SH-SY5Y (cell line): ENCODE data around the gene PCSK5.

Experiments used
- GATA2 ChIP-seq: IDR thresholded peaks from 2 replicates; pipeline ENCODE4 v1.6.1; 2011; ENCODE audit warnings: mild to moderate bottlenecking, low read depth, low read length
- GATA3 ChIP-seq: IDR thresholded peaks from 2 replicates; pipeline ENCODE4 v1.6.1; 2011; ENCODE audit warnings: low read depth, mild to moderate bottlenecking, low read length, moderate library complexity

Gene PCSK5

DNA sequence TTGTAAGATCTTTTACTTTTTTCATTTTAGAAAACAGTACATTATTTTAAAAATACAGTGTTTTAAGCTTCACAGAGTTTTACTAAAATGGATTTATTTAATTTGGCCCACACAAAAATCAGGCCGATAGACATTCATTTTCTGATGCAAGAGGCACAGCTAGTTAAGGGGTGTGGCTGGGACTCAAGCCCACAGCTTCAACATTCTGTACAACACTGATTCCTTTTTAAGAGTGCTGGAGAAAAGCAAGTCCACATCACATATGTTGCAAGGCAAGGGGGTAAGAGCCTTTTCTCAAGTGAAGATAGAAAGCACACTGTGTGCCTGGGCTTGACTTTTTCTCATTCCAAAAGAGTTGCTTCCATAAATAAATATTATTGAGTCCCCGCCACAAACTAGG, 307.9 kb downstream of the PCSK5 start:
- TF ChIP-seq GATA3: no peak
- TF ChIP-seq GATA2: no peak

DNA sequence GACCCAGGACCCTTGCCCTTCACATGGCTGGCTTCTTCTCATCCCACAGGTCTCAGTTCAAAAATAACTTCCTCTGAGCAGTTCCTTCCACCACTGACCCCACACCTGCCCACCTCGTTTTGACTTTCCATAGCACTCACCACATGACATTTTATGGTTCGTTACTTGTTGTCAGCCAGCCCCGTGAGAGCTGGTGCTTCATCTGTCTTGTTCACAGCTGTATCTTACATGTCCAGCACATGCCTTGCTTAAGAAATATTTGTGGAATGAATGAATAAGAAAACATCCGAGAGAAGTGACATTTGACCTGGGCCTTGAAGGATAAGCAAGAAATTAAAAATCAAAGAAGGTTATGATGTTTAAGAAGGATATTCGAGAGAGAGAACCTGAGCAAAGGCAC, 309.8 kb downstream of the PCSK5 start:
- TF ChIP-seq GATA2: no peak
- no peak for TF ChIP-seq GATA3

DNA sequence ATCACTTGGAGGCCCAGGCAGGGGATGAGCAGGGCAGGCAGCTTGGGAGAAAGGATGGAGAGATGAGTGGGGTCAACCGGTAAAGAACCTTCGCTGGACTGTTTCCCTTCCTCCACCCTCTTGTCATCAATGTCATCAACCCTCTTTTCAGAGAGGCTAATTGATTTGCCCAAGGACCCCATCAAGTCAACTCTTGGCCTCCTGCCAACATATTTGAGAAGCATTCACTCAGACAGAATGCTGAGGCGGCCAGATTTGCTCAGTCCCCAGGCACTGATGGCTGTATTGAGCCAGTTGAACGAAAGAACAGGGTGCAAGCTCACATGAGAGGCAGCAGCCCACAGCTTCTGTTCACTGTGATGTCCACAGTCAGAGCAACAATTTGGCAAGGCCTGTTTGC, 310.3 kb downstream of the PCSK5 start:
- no peak for TF ChIP-seq GATA2
- no peak for TF ChIP-seq GATA3

DNA sequence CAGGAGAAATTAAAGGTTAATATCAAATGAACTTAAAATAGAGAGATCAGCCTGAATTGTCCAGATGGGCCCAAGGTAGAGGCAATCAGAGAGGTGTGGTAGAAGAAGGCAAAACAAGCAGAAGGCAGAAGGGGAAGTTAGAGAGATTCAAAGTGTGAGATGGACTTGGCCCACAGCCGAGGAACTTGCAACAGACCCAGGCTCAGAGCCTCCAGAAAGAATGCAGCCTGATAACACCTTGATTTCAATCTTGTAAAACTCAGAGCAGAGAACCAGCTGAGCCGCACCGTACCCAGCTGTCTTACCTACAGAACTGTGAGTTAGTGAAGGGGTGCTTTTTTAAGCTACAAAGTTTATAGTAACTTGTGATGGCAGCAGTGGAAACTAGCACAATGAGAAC, 312.9 kb downstream of the PCSK5 start:
- TF ChIP-seq GATA3: no peak
- no peak for TF ChIP-seq GATA2

DNA sequence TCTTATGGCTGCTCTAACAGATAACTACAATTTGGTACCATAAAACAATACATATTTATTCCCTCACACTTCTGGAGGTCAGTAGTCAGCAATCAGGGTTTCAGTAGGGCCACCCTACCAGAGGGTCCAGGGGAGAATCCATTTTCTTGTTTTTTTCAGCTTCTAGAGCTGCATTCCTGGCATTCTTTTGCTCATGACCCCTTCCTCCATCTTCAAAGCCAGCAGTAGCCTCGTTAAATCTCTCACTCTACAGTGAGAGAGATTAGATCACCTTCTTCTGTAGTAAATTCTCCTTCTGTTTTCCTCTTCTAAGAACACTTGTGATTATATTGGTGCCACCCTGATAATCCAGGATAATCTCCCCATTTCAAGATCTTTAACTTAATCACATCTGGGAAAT, 316.3 kb downstream of the PCSK5 start:
- TF ChIP-seq GATA2: no peak
- TF ChIP-seq GATA3: no peak

DNA sequence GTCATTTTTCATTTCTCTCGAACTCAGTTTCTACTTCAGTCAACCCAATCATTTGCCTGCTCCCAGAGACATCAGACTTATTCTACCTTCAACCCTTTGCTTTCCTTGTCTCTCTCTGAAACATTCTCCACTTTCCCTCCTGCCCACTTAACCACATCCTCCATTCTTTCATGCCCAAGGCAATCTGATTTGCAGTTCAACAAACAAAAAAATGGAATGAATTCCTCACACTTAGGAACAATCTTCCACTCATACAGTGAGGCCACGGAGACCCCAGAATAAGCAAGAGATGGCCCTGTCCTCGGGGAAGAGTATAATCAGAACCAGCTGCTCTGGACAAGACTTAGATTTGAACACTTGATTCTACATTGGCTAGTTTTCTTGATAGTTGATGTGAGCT, 323.3 kb downstream of the PCSK5 start:
- TF ChIP-seq GATA3 (no peak), GATA2 (no peak)

DNA sequence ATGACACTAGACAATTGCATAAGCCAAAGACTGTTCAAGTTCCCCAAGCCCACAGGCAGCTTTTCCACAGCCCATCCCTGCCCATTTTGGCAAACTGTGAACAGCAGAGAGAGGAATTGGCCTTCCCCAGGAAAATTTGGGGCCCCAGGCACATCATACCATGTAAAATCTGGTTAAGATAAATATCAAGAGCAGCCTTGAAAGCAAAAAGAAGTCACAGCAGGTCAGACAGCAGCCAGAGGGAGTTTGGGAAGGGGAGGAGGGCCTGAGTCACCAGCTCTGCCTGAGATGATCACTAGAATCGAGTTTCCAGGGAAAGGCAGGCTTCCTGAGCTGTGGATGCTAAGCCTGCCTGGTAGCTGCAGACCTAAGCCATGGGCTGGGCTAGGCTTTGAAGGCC, 324.6 kb downstream of the PCSK5 start:
- no peak for TF ChIP-seq GATA2

DNA sequence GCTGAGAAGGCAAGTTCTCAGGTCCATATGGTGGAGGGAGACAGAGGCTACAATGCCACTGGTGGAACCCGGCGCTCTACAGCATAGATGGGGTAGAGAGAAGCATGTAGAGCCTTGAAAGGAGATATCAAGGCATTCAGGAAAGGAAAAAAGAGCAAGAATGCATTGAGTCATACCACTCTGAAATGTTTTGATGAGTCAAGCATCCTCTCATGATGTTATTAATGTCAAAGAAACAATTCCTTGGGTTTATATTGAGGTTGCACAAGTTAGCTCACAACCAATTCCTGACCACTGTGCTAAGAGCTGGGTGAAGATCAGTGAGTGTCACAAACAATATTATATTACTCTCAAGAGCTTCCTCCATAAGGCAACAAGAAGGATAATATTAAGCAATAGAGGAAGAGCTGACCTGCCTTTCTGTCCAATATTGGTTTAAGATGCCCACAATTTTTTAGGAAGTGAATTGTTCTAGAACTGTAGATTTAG, 325.7 kb downstream of the PCSK5 start:
- TF ChIP-seq GATA2: no peak
- no peak for TF ChIP-seq GATA3

DNA sequence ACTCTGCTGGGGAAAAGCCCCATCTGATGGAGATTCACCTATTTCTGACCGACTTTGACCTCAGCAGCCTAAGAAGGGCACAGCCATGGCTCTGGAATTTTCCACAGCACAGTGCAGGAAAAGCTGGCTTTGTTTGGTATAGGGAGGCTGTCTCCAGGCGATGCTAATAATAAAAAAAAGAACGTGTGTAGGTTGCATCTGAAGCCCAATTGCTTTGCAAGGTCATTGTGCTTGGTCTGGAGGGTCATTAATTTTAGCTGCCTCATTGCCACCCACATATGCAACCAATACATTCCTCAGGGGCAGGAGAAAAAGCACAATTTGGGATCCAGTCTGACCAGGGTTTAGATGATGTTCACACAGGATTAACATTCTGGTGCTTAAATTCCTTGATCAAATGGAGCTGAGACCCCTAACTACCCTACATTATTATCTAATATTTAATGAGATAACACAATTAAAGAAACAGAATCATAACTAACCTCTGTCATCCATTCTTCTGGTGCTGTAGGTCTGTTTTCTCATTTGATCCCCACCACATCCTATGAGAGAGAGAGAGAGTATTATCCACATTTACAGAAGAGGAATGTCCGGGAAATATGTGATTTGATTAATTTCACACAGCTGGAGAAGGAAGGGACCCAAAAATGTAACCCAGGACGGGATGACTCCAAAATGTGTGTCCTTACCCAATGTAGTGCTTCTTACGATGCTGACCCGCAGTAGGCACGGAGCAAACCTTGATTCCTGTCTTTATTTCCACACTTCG, 327.8 kb downstream of the PCSK5 start:
- TF ChIP-seq GATA3 (no peak), GATA2 (no peak)

DNA sequence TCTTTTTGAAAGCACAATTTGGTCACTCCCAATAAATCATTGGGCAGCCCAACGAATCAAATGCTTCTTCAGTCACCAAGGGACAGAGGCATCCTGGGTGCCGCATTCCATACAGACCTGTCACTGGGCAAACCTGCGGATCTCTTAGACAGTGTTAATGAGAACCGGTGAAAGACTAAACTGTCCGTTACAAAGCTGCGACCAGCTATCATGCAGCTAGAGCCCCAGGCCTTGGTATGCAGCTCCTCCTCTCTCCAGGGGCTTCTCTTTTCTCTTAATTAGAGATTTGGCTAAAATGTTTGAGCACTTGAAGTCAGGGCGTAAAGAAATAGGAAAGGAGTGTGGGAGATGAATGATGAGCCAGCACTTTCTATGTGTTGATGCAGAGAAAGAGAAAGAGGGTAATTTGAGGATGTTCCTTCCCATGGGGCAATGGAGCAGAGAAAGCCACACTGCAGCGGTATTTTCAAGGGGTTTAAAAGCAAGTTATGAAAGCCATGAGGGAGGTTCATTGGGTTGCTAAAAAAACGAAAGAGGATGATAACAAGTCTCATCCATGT, 328.5 kb downstream of the PCSK5 start:
- TF ChIP-seq GATA2 (no peak), GATA3 (no peak)

DNA sequence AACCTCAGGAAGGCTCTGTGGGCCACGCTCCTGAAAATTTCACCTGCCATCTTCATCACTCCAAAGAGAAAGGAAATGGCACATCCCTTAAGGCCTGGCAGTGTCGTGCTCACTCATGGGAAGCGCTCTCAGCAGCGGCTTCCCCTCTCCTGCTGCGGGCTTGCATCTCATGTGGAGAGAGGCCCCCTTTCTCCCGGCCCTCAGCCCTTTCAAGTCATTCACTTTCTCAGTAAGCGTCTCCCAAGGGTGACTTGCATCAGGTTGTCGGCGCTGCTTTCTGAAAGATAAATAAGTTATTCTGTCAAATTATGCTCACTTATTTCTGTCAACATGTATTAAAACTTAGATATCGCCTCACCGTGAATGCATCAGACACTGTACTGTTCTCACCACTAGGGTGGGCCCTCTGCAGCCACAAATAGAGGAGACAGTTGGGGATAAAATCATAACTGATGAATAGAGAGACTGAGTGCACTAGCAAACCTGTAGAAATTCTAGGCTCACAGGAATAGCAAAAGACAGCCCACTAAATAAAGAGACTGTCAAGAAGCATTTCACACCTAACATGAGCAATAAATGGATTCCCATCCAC, 329.2 kb downstream of the PCSK5 start:
- no peak for TF ChIP-seq GATA3
- no peak for TF ChIP-seq GATA2

DNA sequence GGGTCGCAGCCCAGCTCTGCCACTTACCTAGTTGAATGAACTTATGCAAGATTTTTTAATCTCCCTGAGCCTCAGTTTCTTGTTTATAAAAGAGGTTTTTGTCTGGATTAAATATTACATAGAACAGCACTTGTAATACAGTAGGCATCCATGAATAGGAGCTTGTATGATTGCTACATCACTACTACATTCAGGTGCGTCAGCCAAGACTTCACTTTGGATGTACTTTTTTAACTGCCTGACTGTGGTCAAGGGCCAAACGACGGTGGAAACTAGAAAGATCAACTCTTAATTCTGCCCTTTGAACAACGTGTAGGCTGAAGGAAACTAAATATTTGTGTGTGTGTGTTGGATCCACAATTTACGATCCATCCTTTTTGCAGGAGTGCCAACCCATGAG, 330.9 kb downstream of the PCSK5 start:
- TF ChIP-seq GATA3 (no peak), GATA2 (no peak)

DNA sequence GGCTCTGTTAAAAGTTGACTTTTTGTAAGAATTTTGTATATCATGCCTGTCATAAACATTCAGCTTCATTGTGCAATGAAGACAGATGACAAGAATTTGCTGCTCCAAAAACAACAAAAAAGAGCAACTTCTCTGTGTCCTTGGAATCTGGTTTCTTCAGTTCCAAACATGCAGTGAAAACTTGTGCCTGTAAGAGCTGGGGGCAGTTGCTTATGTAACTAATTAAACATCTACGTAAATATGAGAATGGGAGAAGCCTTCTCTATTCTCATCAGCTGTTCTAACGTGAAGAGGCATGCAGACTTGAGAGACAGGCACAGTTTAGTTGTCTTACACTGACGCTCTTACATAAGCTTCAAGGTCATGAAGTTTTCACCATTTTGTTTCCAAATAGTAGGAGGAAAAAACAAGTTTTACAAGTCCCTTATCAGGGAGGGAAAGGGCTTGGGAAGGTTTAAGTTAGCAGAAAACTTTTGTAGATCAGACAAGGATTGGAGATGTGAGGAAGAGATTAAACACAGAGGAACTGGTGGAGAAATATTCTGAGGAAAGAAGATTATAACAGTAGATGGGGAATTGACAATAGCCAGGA, 333.4 kb downstream of the PCSK5 start:
- no peak for TF ChIP-seq GATA2
- no peak for TF ChIP-seq GATA3

DNA sequence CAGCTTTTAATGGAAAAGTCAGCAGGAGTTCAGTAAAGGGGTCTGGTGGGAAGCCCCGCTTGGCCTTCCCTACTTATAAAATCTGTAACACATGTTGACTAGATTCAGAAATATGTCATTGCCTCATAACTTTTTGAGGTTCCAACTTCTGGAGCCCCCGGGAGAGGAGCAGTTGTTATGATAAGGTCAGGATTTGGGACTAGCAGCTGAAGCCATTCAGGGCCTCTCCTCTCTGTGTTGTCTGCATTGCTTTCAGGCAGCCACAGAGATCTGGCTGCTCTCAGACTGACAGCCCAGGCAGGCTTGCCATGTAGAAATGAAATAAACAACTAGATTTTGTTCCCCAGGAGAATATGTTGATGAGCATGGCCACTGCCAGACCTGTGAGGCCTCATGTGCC, 336.7 kb downstream of the PCSK5 start:
- no peak for TF ChIP-seq GATA2
- no peak for TF ChIP-seq GATA3

DNA sequence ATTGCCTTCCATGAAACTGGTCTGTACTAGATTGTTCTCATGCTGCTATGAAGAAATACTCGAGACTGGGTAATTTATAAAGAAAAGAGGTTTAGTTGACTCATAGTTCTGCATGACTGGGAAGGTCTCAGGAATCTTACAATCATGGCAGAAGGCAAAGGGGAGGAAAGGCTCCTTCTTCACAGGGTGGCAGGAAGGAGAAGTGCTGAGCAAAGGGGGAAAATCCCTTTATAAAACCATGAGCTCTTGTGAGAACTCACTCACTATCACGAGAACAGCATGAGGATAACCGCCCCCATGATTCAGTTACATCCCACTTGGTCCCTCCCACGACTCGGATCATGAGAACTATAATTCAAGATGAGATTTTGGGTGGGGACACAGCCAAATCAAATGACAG, 340.5 kb downstream of the PCSK5 start:
- TF ChIP-seq GATA2: no peak
- TF ChIP-seq GATA3: no peak
